GM18502 (cell line): ENCODE data around the gene OVCH1.

Source experiments
- ATAC-seq: cut with Tn5 transposase; IDR thresholded peaks from one replicate; pipeline ENCODE4 v1.9.1; 2021; ENCODE audit warnings: mild to moderate bottlenecking; ENCODE audit not compliant: unreplicated experiment, poor library complexity

Gene OVCH1

GRCh38 chr12:29497588-29497987, at the start of gene OVCH1:
TSS of gene OVCH1 (minus strand) at chr12:29497686. CDS start at chr12:29497686, 0 bp downstream.
- no peak for ATAC-seq

- no peak for ATAC-seq
These were observed 49.7 kb upstream of the OVCH1 start for GRCh38 chr12:29547151-29547632.

- no peak for ATAC-seq
These were observed 48.5 kb upstream of the OVCH1 start for GRCh38 chr12:29546000-29546399.

- ATAC-seq: peak; percentile 86
These were observed 47.6 kb upstream of the OVCH1 start for GRCh38 chr12:29545102-29545467.

- ATAC-seq: peak; percentile 42
These were observed 47.1 kb upstream of the OVCH1 start for GRCh38 chr12:29544428-29545101.

GRCh38 chr12:29543036-29543435, 45.5 kb upstream of the OVCH1 start:
- no peak for ATAC-seq

GRCh38 chr12:29537298-29537697, 39.8 kb upstream of the OVCH1 start:
- no peak for ATAC-seq

GRCh38 chr12:29534935-29535334, 37.4 kb upstream of the OVCH1 start:
- ATAC-seq: no peak

GRCh38 chr12:29533815-29534489, 36.5 kb upstream of the OVCH1 start:
- no peak for ATAC-seq

GRCh38 chr12:29531471-29531870, 34.0 kb upstream of the OVCH1 start:
- no peak for ATAC-seq

- ATAC-seq: no peak
These were observed 33.0 kb upstream of the OVCH1 start for GRCh38 chr12:29530436-29530835.

- ATAC-seq: no peak
These were observed 30.7 kb upstream of the OVCH1 start for GRCh38 chr12:29528161-29528560.

GRCh38 chr12:29521951-29522350, 24.5 kb upstream of the OVCH1 start:
- no peak for ATAC-seq

- ATAC-seq: no peak
These were observed 22.2 kb upstream of the OVCH1 start for GRCh38 chr12:29519585-29520182.

GRCh38 chr12:29518407-29518806, 20.9 kb upstream of the OVCH1 start:
- ATAC-seq: no peak

- no peak for ATAC-seq
These were observed 19.8 kb upstream of the OVCH1 start for GRCh38 chr12:29517264-29517663.

- ATAC-seq: no peak
These were observed 19.0 kb upstream of the OVCH1 start for GRCh38 chr12:29516431-29516875.

GRCh38 chr12:29510591-29511185, 13.2 kb upstream of the OVCH1 start:
- ATAC-seq: no peak

GRCh38 chr12:29509503-29509902, 12.0 kb upstream of the OVCH1 start:
- ATAC-seq: no peak

GRCh38 chr12:29508949-29509348, 11.5 kb upstream of the OVCH1 start:
- no peak for ATAC-seq

- ATAC-seq: no peak
These were observed 7.6 kb upstream of the OVCH1 start for GRCh38 chr12:29505122-29505521.
